ENCODE data around the gene LMNTD1. TPM values are rescaled to one million over a fixed set of nuclear protein-coding genes. Genes with fewer than 3 reads are reported as not detected.

Gene LMNTD1
- total RNA-seq, 2 experiments from 2014 or later: not detected

GRCh38 chr12:25463521-25463920 lies 89.6 kb downstream of the LMNTD1 start:
- Mint-ChIP-seq H3K4me3 (no peak overlapping the region), H3K36me3 (ENCODE audit: low read depth) (no peaks in the 10 kb centered on the region), H3K27ac (no peak overlapping the region), H3K4me1 (ENCODE audit: low read depth) (no peaks in the 10 kb centered on the region), H3K9me3 (no peaks in the 10 kb centered on the region), H3K27me3 (no peaks in the 10 kb centered on the region)
- no peaks in the 10 kb centered on the region for H3K36me3 ChIP-seq (ENCODE audit: insufficient read depth, low read length)
- peaks cover 0 to 5% of the 10 kb centered on the region in 2 experiments for H3K9me3 ChIP-seq (ENCODE audit: control insufficient read depth in 1 of 2, insufficient read depth in 1 of 2, low read length in 2 of 2)
- DNase-seq: no peak
- ChIA-PET CTCF (interaction anchor here (0.6 kb wide), 1 partner anchor 205 kb away, joined by 3 read pairs; no protein-coding TSS in a partner anchor), POLR2A (no interaction called here)
- no peak for TF ChIP-seq CTCF (IDR thresholded peaks at IDR 0.05)
- H3K4me1 ChIP-seq (ENCODE audit: insufficient read depth, low read length): no peaks in the 10 kb centered on the region
- no peak overlapping the region for H3K27ac ChIP-seq (ENCODE audit: low read depth in 1 of 2, low read length in 2 of 2)
- no peak for ATAC-seq (ENCODE audit: poor library complexity)
- H3K27me3 ChIP-seq (ENCODE audit: control insufficient read depth in 1 of 2, insufficient read depth in 2 of 2, low read length in 2 of 2): no peaks in the 10 kb centered on the region
- no peak overlapping the region for H3K4me3 ChIP-seq (ENCODE audit: low read length)
- intact Hi-C loops (cut with DNase I, micrococcal nuclease): no loop called here

DNA sequence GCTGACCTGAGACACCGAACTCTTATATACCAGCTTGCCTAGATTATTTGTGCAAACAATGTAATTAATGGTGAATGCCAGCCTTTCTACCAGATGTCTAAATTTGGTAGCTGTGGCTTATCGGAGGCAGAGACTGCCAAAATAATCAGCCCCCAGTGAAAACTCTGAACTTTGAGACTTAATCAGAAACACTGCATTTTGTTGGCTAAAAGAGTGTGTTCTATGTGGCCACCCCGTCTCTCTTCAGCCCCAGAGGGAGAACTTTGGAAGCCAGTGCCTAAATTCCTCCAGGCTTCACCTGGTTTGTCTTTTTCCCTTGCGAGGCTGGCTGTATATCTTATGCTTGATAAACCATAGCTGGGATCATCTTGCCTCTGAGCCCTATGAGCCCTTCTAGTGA lies 90.1 kb downstream of the LMNTD1 start:
- Mint-ChIP-seq H3K4me3 (no peak overlapping the region), H3K27ac (no peak overlapping the region), H3K36me3 (ENCODE audit: low read depth) (no peaks in the 10 kb centered on the region), H3K9me3 (no peaks in the 10 kb centered on the region), H3K27me3 (no peaks in the 10 kb centered on the region), H3K4me1 (ENCODE audit: low read depth) (no peaks in the 10 kb centered on the region)
- Histone ChIP-seq H3K27me3 (ENCODE audit: control insufficient read depth in 1 of 2, insufficient read depth in 2 of 2, low read length in 2 of 2) (no peaks in the 10 kb centered on the region), H3K4me1 (ENCODE audit: insufficient read depth, low read length) (no peaks in the 10 kb centered on the region), H3K27ac (ENCODE audit: low read depth in 1 of 2, low read length in 2 of 2) (no peak overlapping the region), H3K4me3 (ENCODE audit: low read length) (no peak overlapping the region), H3K9me3 (ENCODE audit: control insufficient read depth in 1 of 2, insufficient read depth in 1 of 2, low read length in 2 of 2) (peaks cover 0 to 5% of the 10 kb centered on the region in 2 experiments), H3K36me3 (ENCODE audit: insufficient read depth, low read length) (no peaks in the 10 kb centered on the region)
- intact Hi-C loops (cut with DNase I, micrococcal nuclease): no loop called here
- CTCF ChIA-PET: interaction anchor here (0.6 kb wide), 1 partner anchor 206 kb away, joined by 3 read pairs; no protein-coding TSS in a partner anchor
- DNase-seq (no peak), ATAC-seq (ENCODE audit: poor library complexity) (no peak)
- no peak for TF ChIP-seq CTCF (IDR thresholded peaks at IDR 0.05)
- POLR2A ChIA-PET: no interaction called here

DNA sequence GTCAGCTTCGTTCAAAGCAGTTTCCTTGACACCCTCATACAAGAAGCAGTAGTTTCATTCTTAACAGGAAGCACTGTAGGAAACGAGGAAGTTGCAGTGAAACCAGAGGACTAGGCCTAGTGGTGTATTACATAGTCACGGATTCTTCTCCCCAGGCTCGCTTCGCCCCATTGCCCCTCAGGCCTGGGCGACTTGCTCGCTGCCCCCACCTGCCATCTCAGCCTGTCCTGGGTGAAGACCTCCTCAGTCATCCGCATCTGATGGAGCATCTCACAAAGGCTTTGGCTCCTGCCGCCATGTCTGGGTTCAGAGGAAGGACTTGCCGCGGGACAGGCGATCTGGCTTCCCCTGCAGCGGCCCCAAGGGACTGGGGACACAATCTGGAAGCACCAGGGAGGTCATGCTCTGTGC lies 93.5 kb downstream of the LMNTD1 start:
- no peak for TF ChIP-seq CTCF (IDR thresholded peaks at IDR 0.05)
- CTCF ChIA-PET: no interaction called here
- H3K4me1 Mint-ChIP-seq (ENCODE audit: low read depth): no peaks in the 10 kb centered on the region

More for the DNA sequence above, 93.5 kb downstream of the LMNTD1 start:
- no peak overlapping the region for H3K27ac ChIP-seq (ENCODE audit: low read depth in 1 of 2, low read length in 2 of 2)
- Mint-ChIP-seq H3K27ac (no peak overlapping the region), H3K4me3 (no peak overlapping the region), H3K27me3 (peaks cover 4% of the 10 kb centered on the region), H3K36me3 (ENCODE audit: low read depth) (no peaks in the 10 kb centered on the region), H3K9me3 (no peaks in the 10 kb centered on the region)
- H3K36me3 ChIP-seq (ENCODE audit: insufficient read depth, low read length): no peaks in the 10 kb centered on the region
- no peaks in the 10 kb centered on the region for H3K27me3 ChIP-seq (ENCODE audit: control insufficient read depth in 1 of 2, insufficient read depth in 2 of 2, low read length in 2 of 2)
- ATAC-seq (ENCODE audit: poor library complexity) (no peak), DNase-seq (no peak)
- H3K9me3 ChIP-seq (ENCODE audit: control insufficient read depth in 1 of 2, insufficient read depth in 1 of 2, low read length in 2 of 2): peaks cover 0 to 5% of the 10 kb centered on the region in 2 experiments
- intact Hi-C loops (cut with DNase I, micrococcal nuclease): no loop called here
- H3K4me3 ChIP-seq (ENCODE audit: low read length): no peak overlapping the region
- no peaks in the 10 kb centered on the region for H3K4me1 ChIP-seq (ENCODE audit: insufficient read depth, low read length)
- POLR2A ChIA-PET: interaction anchor here (0.7 kb wide), 1 partner anchor 107 kb away, joined by 3 read pairs; no protein-coding TSS in a partner anchor
